Neural progenitor cell (in vitro differentiated cells): Measurements from ENCODE around the gene RABEPK.

Experiments
- EZH2 ChIP-seq: fragments of 200-600 bp; sonication (generic); IDR thresholded peaks from 2 replicates; pipeline ENCODE4 v1.6.1; 2017; ENCODE audit warnings: antibody characterized with exemption, mild to moderate bottlenecking, moderate library complexity
- EZH2phosphoT487 ChIP-seq: fragments of 200-600 bp; sonication (generic); IDR thresholded peaks from 2 replicates; pipeline ENCODE4 v1.6.1; 2017; ENCODE audit warnings: antibody characterized with exemption
- TF ChIP-seq, protein P1 (sequence below): fragments of 200-600 bp; sonication (generic); IDR thresholded peaks from 2 replicates; pipeline ENCODE4 v1.5.1; 2017; ENCODE audit warnings: antibody characterized with exemption, mild to moderate bottlenecking

DNA sequence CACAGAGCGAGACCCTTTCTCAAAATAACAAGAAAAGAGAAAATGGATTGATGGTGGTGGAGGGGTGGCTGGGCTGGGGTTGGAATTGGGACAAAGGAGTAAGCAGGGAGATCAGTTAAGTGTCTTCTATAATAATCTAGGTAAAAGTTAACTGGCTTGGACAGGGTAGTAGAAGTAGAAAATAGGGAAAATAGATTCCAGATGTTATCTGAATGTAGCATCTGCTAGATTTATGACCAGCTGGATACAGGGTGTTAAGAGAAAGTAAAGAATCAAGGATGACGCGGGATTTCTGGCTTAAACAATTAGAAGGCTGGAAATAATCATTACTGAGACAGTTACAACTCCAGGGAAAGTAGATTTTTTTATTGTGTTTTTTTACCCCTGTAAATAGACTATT lies 23.7 kb upstream of the RABEPK start:
- no peak for TF ChIP-seq EZH2
- TF ChIP-seq, protein P1, sequence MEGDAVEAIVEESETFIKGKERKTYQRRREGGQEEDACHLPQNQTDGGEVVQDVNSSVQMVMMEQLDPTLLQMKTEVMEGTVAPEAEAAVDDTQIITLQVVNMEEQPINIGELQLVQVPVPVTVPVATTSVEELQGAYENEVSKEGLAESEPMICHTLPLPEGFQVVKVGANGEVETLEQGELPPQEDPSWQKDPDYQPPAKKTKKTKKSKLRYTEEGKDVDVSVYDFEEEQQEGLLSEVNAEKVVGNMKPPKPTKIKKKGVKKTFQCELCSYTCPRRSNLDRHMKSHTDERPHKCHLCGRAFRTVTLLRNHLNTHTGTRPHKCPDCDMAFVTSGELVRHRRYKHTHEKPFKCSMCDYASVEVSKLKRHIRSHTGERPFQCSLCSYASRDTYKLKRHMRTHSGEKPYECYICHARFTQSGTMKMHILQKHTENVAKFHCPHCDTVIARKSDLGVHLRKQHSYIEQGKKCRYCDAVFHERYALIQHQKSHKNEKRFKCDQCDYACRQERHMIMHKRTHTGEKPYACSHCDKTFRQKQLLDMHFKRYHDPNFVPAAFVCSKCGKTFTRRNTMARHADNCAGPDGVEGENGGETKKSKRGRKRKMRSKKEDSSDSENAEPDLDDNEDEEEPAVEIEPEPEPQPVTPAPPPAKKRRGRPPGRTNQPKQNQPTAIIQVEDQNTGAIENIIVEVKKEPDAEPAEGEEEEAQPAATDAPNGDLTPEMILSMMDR, result no peak
- no peak for TF ChIP-seq EZH2phosphoT487
